Activated naive CD4-positive, alpha-beta T cell treated with anti-CD3 and anti-CD28 coated beads, Interleukin-2, amount 50 U/mL, for 72 hours (primary cell): Measurements from ENCODE around the gene FRMPD2. TPM values are rescaled to one million over a fixed set of nuclear protein-coding genes. Genes with fewer than 3 reads are reported as not detected.
A peak's percentile ranks its signal among the peaks of the same experiment; 100 is the strongest.
"Not testable (repeated sequence)": the region's sequence is repeated elsewhere in the genome, so short reads cannot be mapped to it uniquely, and the experiment has no call there.

Source experiments
- ATAC-seq, 2 donors: fragments of 150-1000 bp; cut with Tn5 transposase; 2 replicates each; pipeline ENCODE4 v1.10.0; 2021; ENCODE audit warnings: mild to moderate bottlenecking in 2 of 2, moderate library complexity in 2 of 2
- DNase-seq, 2 donors: peaks; one replicate each; pipeline ENCODE4 v3.0.0; 2021 to 2022; ENCODE audit warnings: low spot score in 2 of 2
- H3K27ac Mint-ChIP-seq, 2 donors: one replicate each; pipeline ENCODE4 v1.8.0; 2022; ENCODE audit warnings: mild to moderate bottlenecking in 2 of 2, mixed read lengths in 2 of 2
- H3K36me3 Mint-ChIP-seq, 2 donors: one replicate each; pipeline ENCODE4 v1.8.0; 2022; ENCODE audit warnings: mixed read lengths in 2 of 2
- H3K9me3 Mint-ChIP-seq, 2 donors: one replicate each; pipeline ENCODE4 v1.8.0; 2022; ENCODE audit warnings: mixed read lengths in 2 of 2
- total RNA-seq, 2 donors: library from RNA; stranded (reverse); gene quantifications; one replicate each; pipeline ENCODE4 v1.2.3, GENCODE V29; 2022

The FRMPD2 gene
- total RNA-seq, 2 donors from 2014 or later, result 0.36 TPM; not detected in 1

- ATAC-seq (peak in 1 of 2 donors; percentile 20), DNase-seq (no peak)
- Mint-ChIP-seq H3K9me3 (no peaks in the 10 kb centered on the region), H3K36me3 (no peaks in the 10 kb centered on the region), H3K27ac (no peak overlapping the region)
Observed at GRCh38 chr10:48231178-48231577, 43.3 kb downstream of the FRMPD2 start.

- ATAC-seq (no peak), DNase-seq (no peak)
- Mint-ChIP-seq H3K36me3 (no peaks in the 10 kb centered on the region), H3K27ac (no peak overlapping the region), H3K9me3 (no peaks in the 10 kb centered on the region)
Observed at GRCh38 chr10:48227213-48227612, 47.3 kb downstream of the FRMPD2 start.

GRCh38 chr10:48224979-48225560 lies 49.4 kb downstream of the FRMPD2 start:
- no peaks in the 10 kb centered on the region for H3K36me3 Mint-ChIP-seq
- no peak for ATAC-seq
- no peaks in the 10 kb centered on the region for H3K9me3 Mint-ChIP-seq
- DNase-seq, result no peak
- H3K27ac Mint-ChIP-seq, result no peak overlapping the region

GRCh38 chr10:48224296-48224695 lies 50.2 kb downstream of the FRMPD2 start:
- DNase-seq, result no peak
- H3K27ac Mint-ChIP-seq, result no peak overlapping the region
- no peak for ATAC-seq
- H3K9me3 Mint-ChIP-seq, result no peaks in the 10 kb centered on the region
- no peaks in the 10 kb centered on the region for H3K36me3 Mint-ChIP-seq

- ATAC-seq (no peak), DNase-seq (no peak)
- no peaks in the 10 kb centered on the region for H3K9me3 Mint-ChIP-seq
- H3K36me3 Mint-ChIP-seq, result no peaks in the 10 kb centered on the region
- H3K27ac Mint-ChIP-seq, result no peak overlapping the region
Observed at GRCh38 chr10:48221814-48222213, 52.7 kb downstream of the FRMPD2 start.

- not testable (repeated sequence) for ATAC-seq, H3K9me3 Mint-ChIP-seq, H3K27ac Mint-ChIP-seq, H3K36me3 Mint-ChIP-seq, DNase-seq
Observed at GRCh38 chr10:48221031-48221430, 53.5 kb downstream of the FRMPD2 start.

- H3K9me3 Mint-ChIP-seq, result no peaks in the 10 kb centered on the region
Observed at GRCh38 chr10:48219194-48219593, 55.3 kb downstream of the FRMPD2 start.

GRCh38 chr10:48216744-48217143 lies 57.8 kb downstream of the FRMPD2 start:
- Mint-ChIP-seq H3K9me3 (no peaks in the 10 kb centered on the region), H3K36me3 (no peaks in the 10 kb centered on the region), H3K27ac (no peak overlapping the region)
- DNase-seq (no peak), ATAC-seq (no peak)

More at GRCh38 chr10:48219194-48219593, 55.3 kb downstream of the FRMPD2 start:
- H3K36me3 Mint-ChIP-seq, result no peaks in the 10 kb centered on the region
- H3K27ac Mint-ChIP-seq, result no peak overlapping the region
- ATAC-seq (no peak), DNase-seq (no peak)

GRCh38 chr10:48216204-48216505 lies 58.3 kb downstream of the FRMPD2 start:
- H3K36me3 Mint-ChIP-seq, result no peaks in the 10 kb centered on the region
- DNase-seq (no peak), ATAC-seq (no peak)
- no peak overlapping the region for H3K27ac Mint-ChIP-seq
- H3K9me3 Mint-ChIP-seq, result no peaks in the 10 kb centered on the region

GRCh38 chr10:48215486-48216203 lies 58.9 kb downstream of the FRMPD2 start:
- no peaks in the 10 kb centered on the region for H3K36me3 Mint-ChIP-seq
- H3K27ac Mint-ChIP-seq, result no peak overlapping the region
- peak in 1 of 2 donors; percentile 37 for ATAC-seq
- peak in 1 of 2 donors; percentile 56 for DNase-seq
- no peaks in the 10 kb centered on the region for H3K9me3 Mint-ChIP-seq

- Mint-ChIP-seq H3K27ac (peak overlapping the region in 1 of 2 donors; percentile 91), H3K9me3 (no peaks in the 10 kb centered on the region), H3K36me3 (no peaks in the 10 kb centered on the region)
- no peak for ATAC-seq
- no peak for DNase-seq
Observed at GRCh38 chr10:48214716-48215485, 59.6 kb downstream of the FRMPD2 start.

GRCh38 chr10:48213047-48213446 lies 61.4 kb downstream of the FRMPD2 start:
- Mint-ChIP-seq H3K27ac (no peak overlapping the region), H3K36me3 (no peaks in the 10 kb centered on the region), H3K9me3 (no peaks in the 10 kb centered on the region)
- DNase-seq (no peak), ATAC-seq (no peak)

GRCh38 chr10:48211777-48212176 lies 62.7 kb downstream of the FRMPD2 start:
- no peak for ATAC-seq
- no peaks in the 10 kb centered on the region for H3K36me3 Mint-ChIP-seq

GRCh38 chr10:48210966-48211365 lies 63.5 kb downstream of the FRMPD2 start:
- Mint-ChIP-seq H3K36me3 (no peaks in the 10 kb centered on the region), H3K9me3 (no peaks in the 10 kb centered on the region), H3K27ac (no peak overlapping the region)
- DNase-seq, result no peak
- ATAC-seq, result no peak

More at GRCh38 chr10:48211777-48212176, 62.7 kb downstream of the FRMPD2 start:
- Mint-ChIP-seq H3K9me3 (no peaks in the 10 kb centered on the region), H3K27ac (no peak overlapping the region)
- no peak for DNase-seq

- ATAC-seq (no peak), DNase-seq (no peak)
- no peaks in the 10 kb centered on the region for H3K36me3 Mint-ChIP-seq
- H3K9me3 Mint-ChIP-seq, result no peaks in the 10 kb centered on the region
- H3K27ac Mint-ChIP-seq, result no peak overlapping the region
Observed at GRCh38 chr10:48210391-48210790, 64.1 kb downstream of the FRMPD2 start.

GRCh38 chr10:48209241-48209640 lies 65.3 kb downstream of the FRMPD2 start:
- no peak for ATAC-seq
- H3K27ac Mint-ChIP-seq, result no peak overlapping the region
- H3K36me3 Mint-ChIP-seq, result no peaks in the 10 kb centered on the region
- H3K9me3 Mint-ChIP-seq, result no peaks in the 10 kb centered on the region
- no peak for DNase-seq

- H3K36me3 Mint-ChIP-seq, result no peaks in the 10 kb centered on the region
- DNase-seq (no peak), ATAC-seq (no peak)
- H3K27ac Mint-ChIP-seq, result no peak overlapping the region
- no peaks in the 10 kb centered on the region for H3K9me3 Mint-ChIP-seq
Observed at GRCh38 chr10:48207853-48208252, 66.6 kb downstream of the FRMPD2 start.
